Aorta (tissue), 5 donors: Measurements from ENCODE around the gene IL1A. TPM values are rescaled to one million over a fixed set of nuclear protein-coding genes. Genes with fewer than 3 reads are reported as not detected.

Experiments
- ATAC-seq: fragments of 200-7000 bp; cut with Tn5 transposase; one replicate; pipeline ENCODE4 v1.9.1; 2022; ENCODE audit warnings: moderate library complexity; ENCODE audit not compliant: low FRiP score
- DNase-seq, 2 donors: peaks; one replicate each; pipeline ENCODE4 v3.0.0-alpha.2; 2020
- H3K27ac ChIP-seq, 2 donors: one replicate each; pipeline ENCODE4 v1.5.1; 2013; ENCODE audit warnings: low read length in 2 of 2, mild to moderate bottlenecking in 2 of 2, moderate library complexity in 2 of 2, control low read depth in 1 of 2, inconsistent platforms in 1 of 2, low read depth in 1 of 2
- H3K27me3 ChIP-seq, 2 donors: one replicate each; pipeline ENCODE4 v1.6.1; 2013; ENCODE audit warnings: control low read depth in 1 of 2, low read length in 1 of 2, mild to moderate bottlenecking in 1 of 2, moderate library complexity in 1 of 2; ENCODE audit not compliant: insufficient read depth in 2 of 2, control insufficient read depth in 1 of 2
- H3K36me3 ChIP-seq, 2 donors: one replicate each; pipeline ENCODE4 v1.6.1; 2013; ENCODE audit warnings: control low read depth in 1 of 2, low read length in 1 of 2, mild to moderate bottlenecking in 1 of 2; ENCODE audit not compliant: insufficient read depth in 2 of 2, control insufficient read depth in 1 of 2
- H3K4me1 ChIP-seq, 2 donors: one replicate each; pipeline ENCODE4 v1.6.1; 2013; ENCODE audit warnings: low read length in 2 of 2, control low read depth in 1 of 2, mild to moderate bottlenecking in 1 of 2, moderate library complexity in 1 of 2; ENCODE audit not compliant: insufficient read depth in 2 of 2, control insufficient read depth in 1 of 2
- H3K4me3 ChIP-seq, 2 donors: one replicate each; pipeline ENCODE4 v1.5.1; 2013; ENCODE audit warnings: low read length in 2 of 2, control low read depth in 1 of 2, mild to moderate bottlenecking in 1 of 2
- H3K9me3 ChIP-seq: one replicate; pipeline ENCODE4 v1.6.1; 2013; ENCODE audit warnings: mild to moderate bottlenecking, low read length; ENCODE audit not compliant: control insufficient read depth
- WGBS, 2 donors: extraction: QIAGEN DNeasy Blood & Tissue Kit; methylation state at CpG; one replicate each; pipeline ENCODE4 v1.1.7; 2013; 5-methylcytosine and 5-hydroxymethylcytosine counted together
- intact Hi-C, 2 donors: fragments of 100-400 bp; cut with DNase I; formaldehyde crosslinking; loops; one replicate each; pipeline versions ENCODE4 v1.14.2 to v1.15.0; 2022
- polyA plus RNA-seq, 2 donors: library from polyadenylated mRNA; stranded (reverse); fragments of 200-250 nt; gene quantifications; one replicate each; pipeline ENCODE4 v1.2.3, GENCODE V29; 2013
- total RNA-seq, 2 donors: library from RNA; stranded (reverse); fragmentation: NEBNext Ultra II Directional; extraction: Animal tissue kit (Norgen Biotek cat#: 25700); gene quantifications; one replicate each; pipeline ENCODE4 v1.2.1, GENCODE V29; 2021
- donor health status: healthy with polysubstance abuse.
- donor health status: Bipolar disorder and iron deficiency.
- donor health status: DM: no; HTN: no; CAD: no.
- donor health status: DM: no; HTN: no; CAD: no.
- donor health status: DM: yes; HTN: yes; CAD: no.

IL1A gene
- total and polyA plus RNA-seq, 4 donors = 0.19 TPM; not detected in 3

DNA sequence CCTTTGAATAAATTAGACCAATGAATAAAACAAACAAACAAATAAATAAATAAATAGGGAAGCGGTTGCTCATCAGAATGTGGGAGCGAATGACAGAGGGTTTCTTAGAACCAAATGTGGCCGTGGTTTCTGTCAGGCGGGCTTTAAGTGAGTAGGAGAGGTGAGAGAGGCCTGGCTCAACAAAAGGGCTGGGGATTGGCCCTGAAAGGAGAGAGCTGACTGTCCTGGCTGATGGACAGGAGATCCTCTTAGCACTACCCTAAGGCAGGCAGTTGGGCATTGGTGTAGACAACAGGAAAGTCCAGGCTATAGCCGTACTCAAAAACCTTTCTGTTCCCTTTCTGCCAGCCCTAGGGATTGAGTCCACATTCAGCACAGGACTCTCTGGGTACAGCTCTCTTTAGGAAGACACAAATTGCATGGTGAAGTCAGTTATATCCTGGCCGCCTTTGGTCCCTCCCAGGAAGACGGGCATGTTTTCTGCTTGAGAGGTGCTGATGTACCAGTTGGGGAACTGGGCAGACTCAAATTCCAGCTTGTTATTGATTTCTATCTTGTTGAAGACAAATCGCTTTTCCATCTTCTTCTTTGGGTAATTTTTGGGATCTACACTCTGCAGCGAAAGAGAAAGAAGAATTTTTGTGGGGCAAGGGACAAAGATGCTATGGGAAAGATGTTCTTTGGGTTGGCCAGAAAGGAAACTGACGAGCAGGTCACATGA lies 45.8 kb upstream of the IL1A start:
- WGBS, 2 donors = 88 to 90% methylated on average over 10 of the region's 10 CpGs
- H3K9me3 ChIP-seq = no peaks in the 10 kb centered on the region
- H3K27me3 ChIP-seq = no peaks in the 10 kb centered on the region
- DNase-seq = no peak
- H3K27ac ChIP-seq = no peak overlapping the region
- ATAC-seq = no peak
- no peaks in the 10 kb centered on the region for H3K4me1 ChIP-seq
- intact Hi-C loops = no loop called here
- no peaks in the 10 kb centered on the region for H3K36me3 ChIP-seq
- H3K4me3 ChIP-seq = no peak overlapping the region

DNA sequence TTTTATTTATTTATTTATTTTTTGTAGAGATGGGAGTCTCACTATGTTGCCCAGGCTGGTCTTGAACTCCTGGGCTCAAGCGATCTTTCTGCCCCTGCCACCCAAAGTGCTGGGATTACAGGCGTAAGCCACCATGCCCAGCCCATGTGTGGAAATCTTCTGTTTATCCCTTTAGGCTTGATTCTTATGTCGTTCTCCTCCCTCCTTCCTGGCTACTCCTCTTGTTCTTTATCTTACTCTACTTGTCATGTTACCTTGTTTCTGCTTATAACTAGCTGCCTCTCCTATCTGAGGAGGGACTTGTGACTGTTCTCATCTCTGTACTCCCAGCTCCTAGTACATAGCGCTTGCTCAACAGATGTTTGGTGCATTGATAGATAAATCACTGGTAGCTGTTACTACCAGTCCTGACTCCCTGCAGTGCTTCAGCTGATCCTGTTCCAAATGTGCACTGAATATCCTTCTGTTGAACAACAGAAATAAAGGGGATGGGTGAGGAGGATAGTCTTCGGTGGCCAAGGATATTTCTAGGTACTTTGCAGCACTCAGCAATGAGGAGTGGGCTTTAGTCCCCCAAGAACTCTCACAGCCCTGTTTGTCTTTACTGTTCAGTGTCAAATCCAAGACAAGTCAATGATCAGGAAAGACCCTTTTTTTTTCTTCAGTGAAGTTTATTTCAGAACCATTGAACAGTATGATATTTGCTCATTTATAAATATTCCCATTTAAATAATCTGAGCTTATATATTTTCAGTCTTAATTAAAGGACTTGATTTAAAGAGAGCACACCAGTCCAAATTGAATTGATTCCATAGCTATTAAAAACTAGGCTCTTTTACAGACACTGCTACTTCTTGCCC lies 45.0 kb upstream of the IL1A start:
- no peak for ATAC-seq

DNA sequence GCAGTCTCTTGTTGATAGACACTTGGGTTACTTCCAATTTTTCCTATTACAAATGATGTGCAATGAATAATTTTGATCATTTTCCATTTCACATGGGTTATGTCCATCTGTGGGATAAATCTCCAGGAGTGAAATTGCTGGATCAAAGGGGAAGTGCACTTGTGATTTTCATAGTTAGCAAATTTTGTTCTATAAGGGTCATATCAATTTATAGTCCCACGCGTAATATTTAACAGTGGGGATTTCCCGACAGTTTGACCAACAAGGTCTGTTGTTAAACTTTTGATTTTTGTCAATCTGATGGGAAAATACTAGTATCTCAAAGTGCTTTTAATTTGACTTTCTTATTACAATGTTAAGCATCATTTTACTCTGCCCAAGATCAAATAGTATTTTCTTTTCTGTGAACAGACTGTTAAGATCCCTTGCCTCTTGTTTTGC lies 44.0 kb upstream of the IL1A start:
- WGBS, 2 donors = 92% methylated on average over 3 of the region's 3 CpGs
- ATAC-seq (no peak), DNase-seq (no peak)
- Histone ChIP-seq H3K9me3 (no peaks in the 10 kb centered on the region), H3K36me3 (no peaks in the 10 kb centered on the region), H3K4me3 (no peak overlapping the region), H3K4me1 (no peaks in the 10 kb centered on the region), H3K27ac (no peak overlapping the region), H3K27me3 (no peaks in the 10 kb centered on the region)
- intact Hi-C loops = no loop called here

More for the DNA sequence above, 45.0 kb upstream of the IL1A start:
- Histone ChIP-seq H3K27ac (no peak overlapping the region), H3K4me1 (no peaks in the 10 kb centered on the region), H3K4me3 (no peak overlapping the region), H3K9me3 (no peaks in the 10 kb centered on the region), H3K27me3 (no peaks in the 10 kb centered on the region), H3K36me3 (no peaks in the 10 kb centered on the region)
- WGBS, 2 donors = 75 to 80% methylated on average over 5 of the region's 5 CpGs
- intact Hi-C loops = no loop called here
- no peak for DNase-seq

DNA sequence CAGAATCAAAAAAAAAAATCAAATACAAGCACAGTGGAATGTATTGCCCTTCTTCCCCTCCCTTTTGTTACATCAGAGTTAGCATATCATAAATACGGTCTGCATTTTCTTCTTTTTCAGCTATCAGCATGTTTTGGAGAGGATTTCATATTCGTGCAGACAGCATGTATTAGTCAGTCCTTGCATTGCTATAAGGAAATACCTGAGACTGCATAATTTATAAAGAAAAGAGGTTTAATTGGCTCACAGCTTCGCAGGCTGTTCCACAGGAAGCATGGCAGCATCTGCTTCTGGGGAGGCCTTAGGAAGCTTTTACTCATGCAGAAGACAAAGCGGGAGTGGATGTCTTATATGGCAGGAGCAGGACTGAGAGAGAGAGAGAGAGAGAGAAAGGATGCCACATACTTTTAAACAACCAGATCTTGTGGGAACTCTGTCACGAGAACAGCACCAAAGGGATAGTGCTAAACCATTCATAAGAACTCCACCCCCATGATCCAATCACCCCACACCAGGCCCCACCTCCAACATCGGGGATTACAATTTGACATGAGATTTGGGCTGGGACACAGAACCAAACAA lies 43.4 kb upstream of the IL1A start:
- no peak for ATAC-seq
- 79 to 81% methylated on average over 6 of the region's 6 CpGs for WGBS, 2 donors
- H3K4me1 ChIP-seq = no peaks in the 10 kb centered on the region
- H3K9me3 ChIP-seq = no peaks in the 10 kb centered on the region
- no peak overlapping the region for H3K27ac ChIP-seq
- no peak for DNase-seq
- intact Hi-C loops = no loop called here
- H3K36me3 ChIP-seq = no peaks in the 10 kb centered on the region
- H3K27me3 ChIP-seq = no peaks in the 10 kb centered on the region
- H3K4me3 ChIP-seq = no peak overlapping the region

DNA sequence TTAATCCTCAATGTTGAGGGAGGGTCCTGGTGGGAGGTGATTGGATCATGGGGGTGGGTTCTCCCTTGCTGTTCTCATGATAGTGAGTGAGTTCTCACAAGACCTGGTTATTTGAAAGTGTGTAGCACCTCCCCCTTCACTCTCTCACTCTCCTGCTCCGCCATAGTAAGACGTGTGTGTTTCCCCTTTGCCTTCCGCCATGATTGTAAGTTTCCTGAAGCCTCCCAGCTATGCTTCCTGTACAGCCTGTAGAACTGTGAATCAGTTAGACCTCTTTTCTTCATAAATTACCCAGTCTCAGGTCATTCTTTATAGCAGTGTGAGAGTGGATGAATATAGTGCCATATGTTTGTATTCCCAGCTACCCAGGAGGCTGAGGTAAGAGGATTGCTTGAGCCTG lies 42.7 kb upstream of the IL1A start:
- H3K9me3 ChIP-seq = peaks cover 2% of the 10 kb centered on the region
- H3K4me3 ChIP-seq = no peak overlapping the region
- H3K4me1 ChIP-seq = no peaks in the 10 kb centered on the region
- no peak for ATAC-seq
- H3K27ac ChIP-seq = no peak overlapping the region
- H3K36me3 ChIP-seq = no peaks in the 10 kb centered on the region
- no peaks in the 10 kb centered on the region for H3K27me3 ChIP-seq
- WGBS, 2 donors = 91% methylated on average over 3 of the region's 3 CpGs
- intact Hi-C loops = no loop called here
- no peak for DNase-seq

DNA sequence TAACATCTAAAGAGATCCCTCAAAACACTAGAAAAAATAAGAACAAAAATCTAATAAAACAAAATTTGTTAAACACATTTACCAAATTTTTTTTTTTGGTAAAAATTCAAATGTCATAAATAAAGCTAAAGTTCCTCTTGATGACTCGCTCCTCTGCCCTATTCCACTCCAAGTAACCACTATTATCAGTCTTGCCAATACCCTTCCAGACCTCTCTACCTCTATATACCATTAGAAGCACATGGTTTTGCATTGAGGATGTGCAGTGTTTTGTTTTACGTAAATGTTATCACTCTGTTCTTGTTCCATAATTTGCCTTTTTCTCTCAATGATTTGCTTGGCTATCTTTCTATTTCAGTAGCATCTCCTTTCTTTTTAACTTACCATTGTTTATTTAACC lies 41.4 kb upstream of the IL1A start:
- intact Hi-C loops = no loop called here
- no peak overlapping the region for H3K27ac ChIP-seq
- no peaks in the 10 kb centered on the region for H3K36me3 ChIP-seq
- peaks cover 2% of the 10 kb centered on the region for H3K9me3 ChIP-seq
- H3K4me1 ChIP-seq = no peaks in the 10 kb centered on the region
- 91 to 97% methylated on average over 2 of the region's 2 CpGs for WGBS, 2 donors
- DNase-seq (no peak), ATAC-seq (no peak)
- H3K27me3 ChIP-seq = no peaks in the 10 kb centered on the region
- no peak overlapping the region for H3K4me3 ChIP-seq

DNA sequence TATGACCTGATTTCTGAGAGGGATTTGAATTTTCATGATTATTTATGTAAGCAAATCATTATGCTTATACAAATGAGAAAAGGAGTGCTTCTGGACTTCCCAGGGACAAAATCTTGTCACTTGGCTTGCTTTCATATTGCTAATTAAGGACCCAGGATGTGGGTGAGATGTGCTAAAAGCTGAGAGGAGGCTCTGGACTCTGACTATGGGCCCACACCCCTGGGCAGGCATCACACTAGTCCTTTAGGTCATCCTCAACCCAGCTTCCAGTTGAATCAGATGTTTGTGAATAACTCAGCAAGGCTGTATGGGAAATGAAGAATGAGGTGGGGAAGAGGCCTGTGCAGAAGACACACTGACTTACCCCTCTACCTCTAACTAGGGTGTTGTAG lies 40.4 kb upstream of the IL1A start:
- intact Hi-C loops = no loop called here
- no peak overlapping the region for H3K27ac ChIP-seq
- no peak overlapping the region for H3K4me3 ChIP-seq
- ATAC-seq = no peak
- H3K36me3 ChIP-seq = no peaks in the 10 kb centered on the region
- H3K27me3 ChIP-seq = no peaks in the 10 kb centered on the region
- no peaks in the 10 kb centered on the region for H3K4me1 ChIP-seq
- H3K9me3 ChIP-seq = peaks cover 2% of the 10 kb centered on the region
- no peak for DNase-seq

DNA sequence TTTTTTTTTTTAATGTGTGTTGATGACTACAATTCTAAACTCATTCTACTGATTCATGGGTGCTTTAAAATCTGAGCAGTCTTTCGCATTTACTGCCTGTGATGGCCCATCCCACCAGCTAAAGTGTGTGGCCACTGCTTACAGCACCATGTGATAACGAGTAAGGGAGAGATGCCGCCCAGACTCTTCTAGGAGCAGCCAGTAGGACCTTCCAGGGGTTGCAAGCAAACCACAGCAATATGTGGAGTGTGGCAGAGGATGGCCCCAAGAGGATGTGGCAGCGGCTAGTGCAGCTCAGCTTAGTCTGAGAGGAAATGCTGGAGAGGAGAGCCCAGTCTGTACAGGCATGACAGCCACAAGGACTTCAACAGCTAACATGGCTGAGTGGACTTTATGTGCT lies 37.4 kb upstream of the IL1A start:
- H3K9me3 ChIP-seq = peaks cover 2% of the 10 kb centered on the region
- no peaks in the 10 kb centered on the region for H3K36me3 ChIP-seq
- no peaks in the 10 kb centered on the region for H3K4me1 ChIP-seq
- H3K4me3 ChIP-seq = no peak overlapping the region
- H3K27me3 ChIP-seq = no peaks in the 10 kb centered on the region
- DNase-seq (no peak), ATAC-seq (peak; percentile 52)
- 67 to 78% methylated on average over 4 of the region's 4 CpGs for WGBS, 2 donors
- intact Hi-C loops = no loop called here
- no peak overlapping the region for H3K27ac ChIP-seq
